GM12878 (cell line): ENCODE measurements around the gene PPM1E.

Experiments used
- BHLHE40 ChIP-seq, 2 experiments: fragments of 450-650 bp in 1 of 2; IDR thresholded peaks; 2 replicates each; pipeline ENCODE4 v1.6.1; 2011 to 2017; ENCODE audit warnings: low read depth in 2 of 2, borderline replicate concordance in 1 of 2, improper control_type of control experiment in 1 of 2, low read length in 1 of 2, mild to moderate bottlenecking in 1 of 2
- GABPA ChIP-seq: IDR thresholded peaks from 2 replicates; pipeline ENCODE4 v1.6.1; 2014; ENCODE audit warnings: antibody characterized with exemption, low read depth, mild to moderate bottlenecking, inconsistent platforms
- JUNB ChIP-seq: IDR thresholded peaks from 2 replicates; pipeline ENCODE4 v1.6.1; 2016; ENCODE audit warnings: antibody characterized with exemption, mild to moderate bottlenecking
- PML ChIP-seq: IDR thresholded peaks from 2 replicates; pipeline ENCODE4 v1.6.1; 2012; ENCODE audit warnings: low read length, inconsistent platforms
- POLR2A ChIP-seq: IDR thresholded peaks from 2 replicates; pipeline ENCODE4 v1.6.1; 2011; ENCODE audit warnings: low read depth, mild to moderate bottlenecking, low read length
- POLR2AphosphoS5 ChIP-seq: IDR thresholded peaks from 2 replicates; pipeline ENCODE4 v1.6.1; 2011; ENCODE audit warnings: mild to moderate bottlenecking, low read length, inconsistent platforms
- RAD21 ChIP-seq: IDR thresholded peaks from 2 replicates; pipeline ENCODE4 v1.6.1; 2011; ENCODE audit warnings: mild to moderate bottlenecking, low read depth, low read length, moderate library complexity; ENCODE audit not compliant: insufficient read depth
- SREBF1 ChIP-seq: IDR thresholded peaks from 2 replicates; pipeline ENCODE4 v1.6.1; 2012; ENCODE audit warnings: mild to moderate bottlenecking, low read length
- SUPT20H ChIP-seq: IDR thresholded peaks from 2 replicates; pipeline ENCODE4 v1.6.1; 2011; ENCODE audit warnings: low read depth, mild to moderate bottlenecking, low read length, moderate library complexity, borderline replicate concordance; ENCODE audit not compliant: control insufficient read depth
- TAF1 ChIP-seq: IDR thresholded peaks from 2 replicates; pipeline ENCODE4 v1.6.1; 2011; ENCODE audit warnings: mild to moderate bottlenecking, low read depth, low read length, borderline replicate concordance
- TF ChIP-seq, protein P1 (sequence below): fragments of 150-350 bp; IDR thresholded peaks from 2 replicates; pipeline ENCODE4 v1.6.1; 2014; ENCODE audit warnings: mild to moderate bottlenecking, low read depth, low read length
- TF ChIP-seq, protein P2 (sequence below): fragments of 450-650 bp; IDR thresholded peaks from 2 replicates; pipeline ENCODE4 v1.6.1; 2017; ENCODE audit warnings: mild to moderate bottlenecking
- TF ChIP-seq, protein P3 (sequence below), 3 experiments: IDR thresholded peaks in 2 of 3; conservative IDR thresholded peaks in 1 of 3; 2 replicates each; pipeline ENCODE4 v1.5.1; 2011; ENCODE audit warnings: low read depth in 3 of 3, low read length in 3 of 3, mild to moderate bottlenecking in 3 of 3, control low read depth in 2 of 3, moderate library complexity in 2 of 3, inconsistent platforms in 1 of 3, mixed read lengths in 1 of 3; ENCODE audit not compliant: control insufficient read depth in 2 of 3, insufficient read depth in 1 of 3; ENCODE audit errors: extremely low read depth in 1 of 3
- TF ChIP-seq, protein P4 (sequence below): IDR thresholded peaks from 2 replicates; pipeline ENCODE4 v1.6.1; 2011; ENCODE audit warnings: low read depth, mild to moderate bottlenecking, low read length, moderate library complexity, borderline replicate concordance; ENCODE audit errors: extremely low read depth

DNA sequence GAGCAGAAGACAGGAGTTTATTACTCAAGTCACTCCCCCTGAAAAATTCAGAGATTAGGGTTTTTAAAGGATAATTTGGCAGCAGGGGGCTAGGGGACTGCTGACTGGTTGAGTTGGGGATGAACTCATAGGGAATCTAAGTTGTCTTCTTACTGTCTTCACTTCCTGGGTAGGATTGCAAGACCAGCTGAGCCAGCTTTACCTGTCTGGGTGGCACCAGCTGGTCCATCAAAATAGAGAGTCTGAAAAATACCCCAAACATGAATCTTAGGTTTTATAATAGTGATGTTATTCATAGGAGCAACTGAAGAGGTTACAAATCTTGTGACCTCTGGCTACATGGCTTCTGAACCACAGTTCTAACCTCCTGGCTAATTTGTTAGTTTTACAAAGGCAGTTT is 157.9 kb downstream of the PPM1E start:
- no peak for TF ChIP-seq GABPA
- no peak for TF ChIP-seq SUPT20H
- TF ChIP-seq SREBF1: no peak
- TF ChIP-seq POLR2AphosphoS5: no peak
- TF ChIP-seq, protein P1, sequence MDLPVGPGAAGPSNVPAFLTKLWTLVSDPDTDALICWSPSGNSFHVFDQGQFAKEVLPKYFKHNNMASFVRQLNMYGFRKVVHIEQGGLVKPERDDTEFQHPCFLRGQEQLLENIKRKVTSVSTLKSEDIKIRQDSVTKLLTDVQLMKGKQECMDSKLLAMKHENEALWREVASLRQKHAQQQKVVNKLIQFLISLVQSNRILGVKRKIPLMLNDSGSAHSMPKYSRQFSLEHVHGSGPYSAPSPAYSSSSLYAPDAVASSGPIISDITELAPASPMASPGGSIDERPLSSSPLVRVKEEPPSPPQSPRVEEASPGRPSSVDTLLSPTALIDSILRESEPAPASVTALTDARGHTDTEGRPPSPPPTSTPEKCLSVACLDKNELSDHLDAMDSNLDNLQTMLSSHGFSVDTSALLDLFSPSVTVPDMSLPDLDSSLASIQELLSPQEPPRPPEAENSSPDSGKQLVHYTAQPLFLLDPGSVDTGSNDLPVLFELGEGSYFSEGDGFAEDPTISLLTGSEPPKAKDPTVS: no peak
- TF ChIP-seq, protein P2, sequence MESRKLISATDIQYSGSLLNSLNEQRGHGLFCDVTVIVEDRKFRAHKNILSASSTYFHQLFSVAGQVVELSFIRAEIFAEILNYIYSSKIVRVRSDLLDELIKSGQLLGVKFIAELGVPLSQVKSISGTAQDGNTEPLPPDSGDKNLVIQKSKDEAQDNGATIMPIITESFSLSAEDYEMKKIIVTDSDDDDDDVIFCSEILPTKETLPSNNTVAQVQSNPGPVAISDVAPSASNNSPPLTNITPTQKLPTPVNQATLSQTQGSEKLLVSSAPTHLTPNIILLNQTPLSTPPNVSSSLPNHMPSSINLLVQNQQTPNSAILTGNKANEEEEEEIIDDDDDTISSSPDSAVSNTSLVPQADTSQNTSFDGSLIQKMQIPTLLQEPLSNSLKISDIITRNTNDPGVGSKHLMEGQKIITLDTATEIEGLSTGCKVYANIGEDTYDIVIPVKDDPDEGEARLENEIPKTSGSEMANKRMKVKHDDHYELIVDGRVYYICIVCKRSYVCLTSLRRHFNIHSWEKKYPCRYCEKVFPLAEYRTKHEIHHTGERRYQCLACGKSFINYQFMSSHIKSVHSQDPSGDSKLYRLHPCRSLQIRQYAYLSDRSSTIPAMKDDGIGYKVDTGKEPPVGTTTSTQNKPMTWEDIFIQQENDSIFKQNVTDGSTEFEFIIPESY: no peak
- TF ChIP-seq PML: no peak
- TF ChIP-seq, protein P3, sequence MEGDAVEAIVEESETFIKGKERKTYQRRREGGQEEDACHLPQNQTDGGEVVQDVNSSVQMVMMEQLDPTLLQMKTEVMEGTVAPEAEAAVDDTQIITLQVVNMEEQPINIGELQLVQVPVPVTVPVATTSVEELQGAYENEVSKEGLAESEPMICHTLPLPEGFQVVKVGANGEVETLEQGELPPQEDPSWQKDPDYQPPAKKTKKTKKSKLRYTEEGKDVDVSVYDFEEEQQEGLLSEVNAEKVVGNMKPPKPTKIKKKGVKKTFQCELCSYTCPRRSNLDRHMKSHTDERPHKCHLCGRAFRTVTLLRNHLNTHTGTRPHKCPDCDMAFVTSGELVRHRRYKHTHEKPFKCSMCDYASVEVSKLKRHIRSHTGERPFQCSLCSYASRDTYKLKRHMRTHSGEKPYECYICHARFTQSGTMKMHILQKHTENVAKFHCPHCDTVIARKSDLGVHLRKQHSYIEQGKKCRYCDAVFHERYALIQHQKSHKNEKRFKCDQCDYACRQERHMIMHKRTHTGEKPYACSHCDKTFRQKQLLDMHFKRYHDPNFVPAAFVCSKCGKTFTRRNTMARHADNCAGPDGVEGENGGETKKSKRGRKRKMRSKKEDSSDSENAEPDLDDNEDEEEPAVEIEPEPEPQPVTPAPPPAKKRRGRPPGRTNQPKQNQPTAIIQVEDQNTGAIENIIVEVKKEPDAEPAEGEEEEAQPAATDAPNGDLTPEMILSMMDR (IDR thresholded peaks at IDR 0.05 in 2 of 3, conservative IDR thresholded peaks at IDR 0.05 in 1 of 3; ENCODE audit: control insufficient read depth in 2 of 3, extremely low read depth in 1 of 3, insufficient read depth in 1 of 3, low read depth in 3 of 3, low read length in 3 of 3): no peak
- TF ChIP-seq RAD21: no peak
- TF ChIP-seq TAF1: no peak
- TF ChIP-seq POLR2A: no peak
- TF ChIP-seq BHLHE40 (IDR thresholded peaks at IDR 0.05; ENCODE audit: borderline replicate concordance in 1 of 2, low read depth in 2 of 2, low read length in 1 of 2): no peak
- TF ChIP-seq, protein P4, sequence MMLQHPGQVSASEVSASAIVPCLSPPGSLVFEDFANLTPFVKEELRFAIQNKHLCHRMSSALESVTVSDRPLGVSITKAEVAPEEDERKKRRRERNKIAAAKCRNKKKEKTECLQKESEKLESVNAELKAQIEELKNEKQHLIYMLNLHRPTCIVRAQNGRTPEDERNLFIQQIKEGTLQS: no peak
- TF ChIP-seq JUNB: no peak
